Colonic mucosa (tissue), 4 donors: ENCODE results near the gene WDR83. TPM values are rescaled to one million over a fixed set of nuclear protein-coding genes. Genes with fewer than 3 reads are reported as not detected.
"Not testable (repeated sequence)": the region's sequence is repeated elsewhere in the genome, so short reads cannot be mapped to it uniquely, and the experiment has no call there.

Experiments used
- DNase-seq: peaks from one replicate; pipeline ENCODE4 v3.0.0-alpha.2; 2020
- H3K27ac ChIP-seq: fragments of 200-600 bp; one replicate; pipeline ENCODE4 v1.8.0; 2021
- H3K27me3 ChIP-seq: fragments of 200-600 bp; one replicate; pipeline ENCODE4 v1.8.0; 2021
- H3K36me3 ChIP-seq: fragments of 200-600 bp; one replicate; pipeline ENCODE4 v1.8.0; 2021
- H3K4me1 ChIP-seq: fragments of 200-600 bp; one replicate; pipeline ENCODE4 v1.8.0; 2021; ENCODE audit warnings: mild to moderate bottlenecking
- H3K4me3 ChIP-seq: fragments of 200-600 bp; one replicate; pipeline ENCODE4 v1.8.0; 2021
- H3K9ac ChIP-seq, 2 donors: one replicate each; pipeline ENCODE4 v1.7.0; 2013; ENCODE audit warnings: control low read depth in 2 of 2, low read depth in 2 of 2, low read length in 2 of 2
- H3K9me3 ChIP-seq: fragments of 200-600 bp; one replicate; pipeline ENCODE4 v1.8.0; 2021
- CTCF ChIP-seq: fragments of 200-600 bp; IDR thresholded peaks from one replicate; pipeline ENCODE4 v1.8.0; 2022; ENCODE audit warnings: antibody characterized with exemption, mild to moderate bottlenecking
- intact Hi-C: fragments of 100-400 bp; cut with DNase I; formaldehyde crosslinking; loops from one replicate; pipeline ENCODE4 v1.14.1; 2022
- total RNA-seq, 2 donors: library from RNA; stranded (reverse); fragmentation: NEBNext Ultra II Directional in 1 of 2; extraction: Animal tissue kit (Norgen Biotek cat#: 25700) in 1 of 2; gene quantifications; one replicate each; pipeline ENCODE4 v1.2.1, GENCODE V29; 2021
- donor health status: healthy.
- donor health status: DM: no; HTN: no; CAD: no.
- donor health status: DM: no; HTN: no; CAD: no.

Gene WDR83
- total RNA-seq, 2 donors from 2014 or later: 7.3 to 17.9 TPM

GRCh38 chr19:12641456-12641855, 25.2 kb upstream of the WDR83 start:
- TF ChIP-seq CTCF: no peak
- DNase-seq: no peak
- H3K9ac ChIP-seq: no peak overlapping the region
- H3K4me1 ChIP-seq: no peaks in the 10 kb centered on the region
- no peak overlapping the region for H3K4me3 ChIP-seq
- intact Hi-C loops: no loop called here
- H3K36me3 ChIP-seq: no peaks in the 10 kb centered on the region
- no peak overlapping the region for H3K27ac ChIP-seq
- no peaks in the 10 kb centered on the region for H3K27me3 ChIP-seq
- H3K9me3 ChIP-seq: no peaks in the 10 kb centered on the region

- no peaks in the 10 kb centered on the region for H3K4me1 ChIP-seq
- no peak overlapping the region for H3K27ac ChIP-seq
- no peak for TF ChIP-seq CTCF
- no peaks in the 10 kb centered on the region for H3K9me3 ChIP-seq
- intact Hi-C loops: no loop called here
- no peaks in the 10 kb centered on the region for H3K36me3 ChIP-seq
- no peaks in the 10 kb centered on the region for H3K27me3 ChIP-seq
- no peak overlapping the region for H3K9ac ChIP-seq
- DNase-seq: no peak
- no peak overlapping the region for H3K4me3 ChIP-seq
Observed at GRCh38 chr19:12642506-12642905, 24.1 kb upstream of the WDR83 start.

DNA sequence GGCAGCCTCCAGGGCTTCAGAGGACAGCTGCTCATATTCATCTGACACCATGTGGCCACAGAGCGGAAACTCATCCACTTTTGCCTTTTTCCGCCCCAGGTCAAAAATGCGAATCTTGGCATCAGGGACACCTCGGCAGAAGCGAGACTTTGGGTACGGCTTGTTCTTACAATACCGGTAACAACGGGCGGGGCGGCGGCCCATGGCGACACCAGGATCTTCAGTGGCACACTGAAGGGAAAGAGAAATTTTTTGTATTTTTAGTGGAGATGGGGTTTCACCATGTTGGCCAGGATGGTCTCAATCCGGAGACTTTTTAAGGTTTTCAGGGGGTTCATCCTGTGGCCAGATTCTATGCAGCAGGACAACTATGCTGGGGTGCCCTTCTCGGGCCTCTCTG, 22.9 kb upstream of the WDR83 start:
- DNase-seq, H3K9me3 ChIP-seq, H3K27ac ChIP-seq, H3K36me3 ChIP-seq, H3K27me3 ChIP-seq, H3K4me3 ChIP-seq, H3K4me1 ChIP-seq, intact Hi-C loops, H3K9ac ChIP-seq: not testable (repeated sequence)

GRCh38 chr19:12646551-12646950, 20.1 kb upstream of the WDR83 start:
- no peak for TF ChIP-seq CTCF
- H3K27me3 ChIP-seq: no peaks in the 10 kb centered on the region

DNA sequence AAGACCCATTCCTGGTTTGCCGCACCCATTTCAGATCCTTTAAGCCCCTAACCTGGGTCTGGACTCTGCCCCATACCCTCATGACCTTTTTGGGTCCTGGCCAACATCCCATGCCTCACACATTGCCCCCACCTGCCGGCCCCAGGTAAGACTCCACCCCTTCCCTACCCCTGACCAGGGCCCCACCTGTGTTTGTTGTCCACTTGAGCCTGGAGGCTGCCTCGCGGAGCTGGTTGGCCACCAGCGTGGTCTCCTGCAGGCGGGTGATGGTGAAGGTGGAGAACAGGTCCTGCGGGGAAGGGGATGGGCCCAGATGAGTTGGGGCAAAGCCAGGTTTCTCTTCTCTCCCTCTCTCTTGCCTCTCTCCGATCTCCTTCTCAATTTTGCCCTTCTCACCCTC, 19.6 kb upstream of the WDR83 start:
- Histone ChIP-seq H3K4me1 (peaks cover 3% of the 10 kb centered on the region), H3K36me3 (no peaks in the 10 kb centered on the region), H3K9ac (no peak overlapping the region), H3K27ac (no peak overlapping the region), H3K27me3 (no peaks in the 10 kb centered on the region), H3K9me3 (no peaks in the 10 kb centered on the region), H3K4me3 (no peak overlapping the region)
- DNase-seq: no peak
- intact Hi-C loops: no loop called here
- TF ChIP-seq CTCF: no peak

More at GRCh38 chr19:12646551-12646950, 20.1 kb upstream of the WDR83 start:
- peaks cover 3% of the 10 kb centered on the region for H3K4me1 ChIP-seq
- DNase-seq: no peak
- no peak overlapping the region for H3K9ac ChIP-seq
- no peak overlapping the region for H3K27ac ChIP-seq
- H3K36me3 ChIP-seq: no peaks in the 10 kb centered on the region
- intact Hi-C loops: no loop called here
- H3K4me3 ChIP-seq: no peak overlapping the region
- H3K9me3 ChIP-seq: no peaks in the 10 kb centered on the region

GRCh38 chr19:12647490-12648071, 19.0 kb upstream of the WDR83 start:
- intact Hi-C loops: no loop called here
- Histone ChIP-seq H3K4me3 (peak overlapping the region; percentile 31), H3K4me1 (peaks cover 3% of the 10 kb centered on the region), H3K36me3 (no peaks in the 10 kb centered on the region), H3K9ac (no peak overlapping the region), H3K27ac (no peak overlapping the region), H3K9me3 (no peaks in the 10 kb centered on the region), H3K27me3 (no peaks in the 10 kb centered on the region)
- peak; percentile 87 for DNase-seq
- no peak for TF ChIP-seq CTCF
